ENCODE data around the gene PAWR. TPM values are rescaled to one million over a fixed set of nuclear protein-coding genes. Genes with fewer than 3 reads are reported as not detected.

PAWR gene
- total and polyA plus RNA-seq, 4 experiments from 2014 or later: 0.87 to 4.7 (median 2.2) TPM

GRCh38 chr12:79710707-79711483 is 20.1 kb upstream of the PAWR start:
- ChIA-PET CTCF (ENCODE audit: partially characterized antibody) (no interaction called here), POLR2A (ENCODE audit: partially characterized antibody) (no interaction called here)
- Mint-ChIP-seq H3K27ac (no peak overlapping the region), H3K4me1 (no peaks in the 10 kb centered on the region), H3K4me3 (no peak overlapping the region), H3K27me3 (peaks cover 0 to 6% of the 10 kb centered on the region in 2 donors), H3K9me3 (no peaks in the 10 kb centered on the region), H3K36me3 (no peaks in the 10 kb centered on the region)
- H3K36me3 ChIP-seq (ENCODE audit: insufficient read depth, low read length): no peaks in the 10 kb centered on the region
- H3K4me1 ChIP-seq (ENCODE audit: insufficient read depth, low read length): no peaks in the 10 kb centered on the region
- H3K27me3 ChIP-seq (ENCODE audit: insufficient read depth, low read length): no peaks in the 10 kb centered on the region
- H3K4me3 ChIP-seq (ENCODE audit: low read length in 2 of 2): no peak overlapping the region
- H3K27ac ChIP-seq (ENCODE audit: low read depth, low read length): no peak overlapping the region
- no peak for DNase-seq
- no peaks in the 10 kb centered on the region for H3K9me3 ChIP-seq (ENCODE audit: control insufficient read depth in 1 of 2, low read length in 2 of 2)
- intact Hi-C loops (cut with micrococcal nuclease): no loop called here

GRCh38 chr12:79707830-79708229 is 17.1 kb upstream of the PAWR start:
- no peaks in the 10 kb centered on the region for H3K4me1 Mint-ChIP-seq
- no peaks in the 10 kb centered on the region for H3K27me3 ChIP-seq (ENCODE audit: insufficient read depth, low read length)
- intact Hi-C loops (cut with micrococcal nuclease): no loop called here
- no peak overlapping the region for H3K27ac ChIP-seq (ENCODE audit: low read depth, low read length)
- H3K27me3 Mint-ChIP-seq: peaks cover 0 to 6% of the 10 kb centered on the region in 2 donors
- H3K36me3 Mint-ChIP-seq: no peaks in the 10 kb centered on the region
- POLR2A ChIA-PET (ENCODE audit: partially characterized antibody): no interaction called here
- no peaks in the 10 kb centered on the region for H3K9me3 Mint-ChIP-seq
- H3K36me3 ChIP-seq (ENCODE audit: insufficient read depth, low read length): no peaks in the 10 kb centered on the region
- CTCF ChIA-PET (ENCODE audit: partially characterized antibody): no interaction called here
- no peak overlapping the region for H3K27ac Mint-ChIP-seq
- H3K4me3 ChIP-seq (ENCODE audit: low read length in 2 of 2): no peak overlapping the region
- no peaks in the 10 kb centered on the region for H3K4me1 ChIP-seq (ENCODE audit: insufficient read depth, low read length)
- H3K9me3 ChIP-seq (ENCODE audit: control insufficient read depth in 1 of 2, low read length in 2 of 2): no peaks in the 10 kb centered on the region
- no peak overlapping the region for H3K4me3 Mint-ChIP-seq
- DNase-seq: no peak

GRCh38 chr12:79706676-79707075 is 15.9 kb upstream of the PAWR start:
- no peaks in the 10 kb centered on the region for H3K27me3 ChIP-seq (ENCODE audit: insufficient read depth, low read length)
- H3K27ac ChIP-seq (ENCODE audit: low read depth, low read length): no peak overlapping the region
- no peaks in the 10 kb centered on the region for H3K9me3 ChIP-seq (ENCODE audit: control insufficient read depth in 1 of 2, low read length in 2 of 2)
- CTCF ChIA-PET (ENCODE audit: partially characterized antibody): no interaction called here
- H3K4me1 ChIP-seq (ENCODE audit: insufficient read depth, low read length): no peaks in the 10 kb centered on the region
- no peaks in the 10 kb centered on the region for H3K36me3 ChIP-seq (ENCODE audit: insufficient read depth, low read length)
- Mint-ChIP-seq H3K36me3 (no peaks in the 10 kb centered on the region), H3K4me1 (no peaks in the 10 kb centered on the region), H3K27me3 (peaks cover 2 to 5% of the 10 kb centered on the region in 2 donors), H3K27ac (no peak overlapping the region), H3K4me3 (no peak overlapping the region), H3K9me3 (peaks cover 0 to 4% (median 0%) of the 10 kb centered on the region in 8 donors)
- POLR2A ChIA-PET (ENCODE audit: partially characterized antibody): no interaction called here
- intact Hi-C loops (cut with micrococcal nuclease): no loop called here
- DNase-seq: no peak
- no peak overlapping the region for H3K4me3 ChIP-seq (ENCODE audit: low read length in 2 of 2)

- Histone ChIP-seq H3K9me3 (ENCODE audit: control insufficient read depth in 1 of 2, low read length in 2 of 2) (no peaks in the 10 kb centered on the region), H3K27ac (ENCODE audit: low read depth, low read length) (no peak overlapping the region), H3K4me1 (ENCODE audit: insufficient read depth, low read length) (no peaks in the 10 kb centered on the region), H3K36me3 (ENCODE audit: insufficient read depth, low read length) (no peaks in the 10 kb centered on the region), H3K4me3 (ENCODE audit: low read length in 2 of 2) (no peak overlapping the region), H3K27me3 (ENCODE audit: insufficient read depth, low read length) (no peaks in the 10 kb centered on the region)
- no peak for DNase-seq
- H3K9me3 Mint-ChIP-seq: peaks cover 0 to 4% (median 0%) of the 10 kb centered on the region in 8 donors
- no peaks in the 10 kb centered on the region for H3K4me1 Mint-ChIP-seq
- ChIA-PET POLR2A (ENCODE audit: partially characterized antibody) (no interaction called here), CTCF (ENCODE audit: partially characterized antibody) (no interaction called here)
- peaks cover 2 to 3% of the 10 kb centered on the region in 2 donors for H3K27me3 Mint-ChIP-seq
- intact Hi-C loops (cut with micrococcal nuclease): no loop called here
- no peaks in the 10 kb centered on the region for H3K36me3 Mint-ChIP-seq
- H3K27ac Mint-ChIP-seq: no peak overlapping the region
- H3K4me3 Mint-ChIP-seq: no peak overlapping the region
These were observed 15.4 kb upstream of the PAWR start for GRCh38 chr12:79706156-79706555.

GRCh38 chr12:79698966-79699365 is 8.2 kb upstream of the PAWR start:
- POLR2A ChIA-PET (ENCODE audit: partially characterized antibody): no interaction called here
- H3K9me3 Mint-ChIP-seq: peaks cover 0 to 7% (median 0%) of the 10 kb centered on the region in 8 donors
- H3K4me1 Mint-ChIP-seq: no peaks in the 10 kb centered on the region
- H3K27ac Mint-ChIP-seq: no peak overlapping the region
- H3K9me3 ChIP-seq (ENCODE audit: control insufficient read depth in 1 of 2, low read length in 2 of 2): no peaks in the 10 kb centered on the region
- no peaks in the 10 kb centered on the region for H3K27me3 ChIP-seq (ENCODE audit: insufficient read depth, low read length)
- H3K4me1 ChIP-seq (ENCODE audit: insufficient read depth, low read length): no peaks in the 10 kb centered on the region
- no peak overlapping the region for H3K4me3 Mint-ChIP-seq
- H3K27ac ChIP-seq (ENCODE audit: low read depth, low read length): no peak overlapping the region
- CTCF ChIA-PET (ENCODE audit: partially characterized antibody): no interaction called here
- H3K27me3 Mint-ChIP-seq: peaks cover 9 to 15% of the 10 kb centered on the region in 2 donors
- no peak for DNase-seq
- no peak overlapping the region for H3K4me3 ChIP-seq (ENCODE audit: low read length in 2 of 2)
- no peaks in the 10 kb centered on the region for H3K36me3 Mint-ChIP-seq
- intact Hi-C loops (cut with micrococcal nuclease): no loop called here
- H3K36me3 ChIP-seq (ENCODE audit: insufficient read depth, low read length): no peaks in the 10 kb centered on the region

GRCh38 chr12:79696416-79696815 is 5.7 kb upstream of the PAWR start:
- ChIA-PET POLR2A (ENCODE audit: partially characterized antibody) (no interaction called here), CTCF (ENCODE audit: partially characterized antibody) (no interaction called here)
- Histone ChIP-seq H3K9me3 (ENCODE audit: control insufficient read depth in 1 of 2, low read length in 2 of 2) (no peaks in the 10 kb centered on the region), H3K27ac (ENCODE audit: low read depth, low read length) (no peak overlapping the region), H3K36me3 (ENCODE audit: insufficient read depth, low read length) (no peaks in the 10 kb centered on the region), H3K4me3 (ENCODE audit: low read length in 2 of 2) (no peak overlapping the region), H3K4me1 (ENCODE audit: insufficient read depth, low read length) (no peaks in the 10 kb centered on the region), H3K27me3 (ENCODE audit: insufficient read depth, low read length) (peaks cover 7% of the 10 kb centered on the region)
- intact Hi-C loops (cut with micrococcal nuclease): no loop called here
- Mint-ChIP-seq H3K27ac (no peak overlapping the region), H3K36me3 (no peaks in the 10 kb centered on the region), H3K4me3 (no peak overlapping the region), H3K9me3 (peaks cover 0 to 7% (median 0%) of the 10 kb centered on the region in 8 donors), H3K4me1 (peaks cover 0 to 2% (median under 1%) of the 10 kb centered on the region in 4 donors), H3K27me3 (peaks cover 20 to 29% of the 10 kb centered on the region in 2 donors)
- no peak for DNase-seq

GRCh38 chr12:79692860-79693577 is 2.3 kb upstream of the PAWR start:
- Histone ChIP-seq H3K27me3 (ENCODE audit: insufficient read depth, low read length) (peaks cover 11% of the 10 kb centered on the region), H3K9me3 (ENCODE audit: control insufficient read depth in 1 of 2, low read length in 2 of 2) (no peaks in the 10 kb centered on the region), H3K4me1 (ENCODE audit: insufficient read depth, low read length) (peaks cover 11% of the 10 kb centered on the region), H3K36me3 (ENCODE audit: insufficient read depth, low read length) (no peaks in the 10 kb centered on the region), H3K4me3 (ENCODE audit: low read length in 2 of 2) (no peak overlapping the region), H3K27ac (ENCODE audit: low read depth, low read length) (no peak overlapping the region)
- H3K9me3 Mint-ChIP-seq: peaks cover 0 to 7% (median under 1%) of the 10 kb centered on the region in 8 donors
- CTCF ChIA-PET (ENCODE audit: partially characterized antibody): no interaction called here
- H3K27me3 Mint-ChIP-seq: peaks cover 25 to 37% of the 10 kb centered on the region in 2 donors
- H3K4me3 Mint-ChIP-seq: peak overlapping the region in 3 of 8 donors; percentile 12 to 31 (median 29)
- POLR2A ChIA-PET (ENCODE audit: partially characterized antibody): no interaction called here
- intact Hi-C loops (cut with micrococcal nuclease): no loop called here
- H3K4me1 Mint-ChIP-seq: peaks cover 11 to 18% (median 14%) of the 10 kb centered on the region in 4 donors
- H3K27ac Mint-ChIP-seq: no peak overlapping the region
- no peaks in the 10 kb centered on the region for H3K36me3 Mint-ChIP-seq
- no peak for DNase-seq
